CD14-positive monocyte (primary cell): ENCODE measurements around the gene PAPPA. TPM values are rescaled to one million over a fixed set of nuclear protein-coding genes. Genes with fewer than 3 reads are reported as not detected.

ENCODE experiments used
- DNase-seq, 3 donors: peaks; one replicate each; pipeline ENCODE4 v3.0.0-alpha.2; 2011 to 2022
- H2AFZ ChIP-seq: 2 replicates; pipeline ENCODE4 v1.6.0; 2012; ENCODE audit warnings: mild to moderate bottlenecking, low read depth, low read length, inconsistent platforms; ENCODE audit not compliant: insufficient read depth, poor library complexity, severe bottlenecking
- H3K27ac ChIP-seq, 2 donors: 1 replicate in 1 of 2; 2 replicates in 1 of 2; pipeline ENCODE4 v1.5.1; 2012 to 2013; ENCODE audit warnings: low read length in 2 of 2, control low read depth in 1 of 2, inconsistent platforms in 1 of 2, low read depth in 1 of 2, mild to moderate bottlenecking in 1 of 2
- H3K27me3 ChIP-seq, 2 donors: one replicate each; pipeline versions ENCODE4 v1.6.0 to v1.6.1; 2011 to 2013; ENCODE audit warnings: low read length in 2 of 2; ENCODE audit not compliant: control insufficient read depth in 2 of 2, insufficient read depth in 2 of 2
- H3K36me3 ChIP-seq, 2 donors: replicated peaks in 1 of 2; 1 replicate in 1 of 2; 2 replicates in 1 of 2; pipeline versions ENCODE4 v1.5.1 to v1.6.1; 2012 to 2013; ENCODE audit warnings: low read length in 2 of 2, control low read depth in 1 of 2, inconsistent platforms in 1 of 2, mild to moderate bottlenecking in 1 of 2; ENCODE audit not compliant: insufficient read depth in 2 of 2, control insufficient read depth in 1 of 2
- H3K4me1 ChIP-seq, 2 donors: 1 replicate in 1 of 2; 2 replicates in 1 of 2; pipeline versions ENCODE4 v1.5.1 to v1.6.1; 2012 to 2013; ENCODE audit warnings: low read length in 2 of 2, control low read depth in 1 of 2, inconsistent platforms in 1 of 2, mild to moderate bottlenecking in 1 of 2, moderate library complexity in 1 of 2; ENCODE audit not compliant: insufficient read depth in 2 of 2, control insufficient read depth in 1 of 2
- H3K4me2 ChIP-seq: replicated peaks from 2 replicates; pipeline ENCODE3; 2012; ENCODE audit warnings: low read length, moderate library complexity, mild to moderate bottlenecking; ENCODE audit not compliant: poor library complexity, severe bottlenecking; ENCODE audit errors: extremely low read depth
- H3K4me3 ChIP-seq, 3 experiments: fragments of 200-600 bp in 1 of 3; sonication (generic) in 1 of 3; replicated peaks in 1 of 3; 1 replicate in 2 of 3; 2 replicates in 1 of 3; pipeline ENCODE4 v1.5.1; 2011 to 2013; ENCODE audit warnings: low read length in 3 of 3, mild to moderate bottlenecking in 3 of 3, control low read depth in 2 of 3, low read depth in 2 of 3, inconsistent platforms in 1 of 3, moderate library complexity in 1 of 3
- H3K79me2 ChIP-seq: 2 replicates; pipeline ENCODE4 v1.6.0; 2012; ENCODE audit warnings: mild to moderate bottlenecking, control low read depth, inconsistent platforms, low read length, moderate library complexity; ENCODE audit not compliant: insufficient read depth
- H3K9ac ChIP-seq: 2 replicates; pipeline ENCODE4 v1.6.0; 2017; ENCODE audit warnings: low read length, mild to moderate bottlenecking; ENCODE audit not compliant: insufficient read depth, poor library complexity, severe bottlenecking
- H3K9me3 ChIP-seq, 2 donors: replicated peaks in 1 of 2; 1 replicate in 1 of 2; 2 replicates in 1 of 2; pipeline versions ENCODE4 v1.5.1 to v1.6.1; 2012 to 2013; ENCODE audit warnings: low read length in 2 of 2, control low read depth in 1 of 2; ENCODE audit not compliant: control insufficient read depth in 1 of 2, insufficient read depth in 1 of 2
- H4K20me1 ChIP-seq: 2 replicates; pipeline ENCODE4 v1.6.0; 2012; ENCODE audit warnings: mild to moderate bottlenecking, low read length, control low read depth, moderate library complexity; ENCODE audit not compliant: insufficient read depth
- H3K27ac Mint-ChIP-seq, 7 donors: one replicate each; pipeline ENCODE4 v1.8.0; 2020; ENCODE audit warnings: mild to moderate bottlenecking in 7 of 7, mixed read lengths in 7 of 7, moderate library complexity in 6 of 7, inconsistent platforms in 2 of 7
- H3K27me3 Mint-ChIP-seq, 3 donors: one replicate each; pipeline ENCODE4 v1.8.0; 2021 to 2022; ENCODE audit warnings: low read depth in 3 of 3, mild to moderate bottlenecking in 3 of 3, mixed read lengths in 3 of 3, moderate library complexity in 3 of 3, inconsistent platforms in 1 of 3
- H3K36me3 Mint-ChIP-seq, 2 donors: one replicate each; pipeline ENCODE4 v1.8.0; 2020; ENCODE audit warnings: mixed read lengths in 2 of 2, inconsistent platforms in 1 of 2, mild to moderate bottlenecking in 1 of 2
- H3K4me1 Mint-ChIP-seq: one replicate; pipeline ENCODE4 v1.8.0; 2020; ENCODE audit warnings: mild to moderate bottlenecking, mixed read lengths
- H3K4me3 Mint-ChIP-seq, 2 donors: one replicate each; pipeline ENCODE4 v1.8.0; 2020; ENCODE audit warnings: mild to moderate bottlenecking in 2 of 2, mixed read lengths in 2 of 2, moderate library complexity in 1 of 2
- H3K9me3 Mint-ChIP-seq, 7 donors: one replicate each; pipeline ENCODE4 v1.8.0; 2020 to 2022; ENCODE audit warnings: mixed read lengths in 7 of 7, mild to moderate bottlenecking in 6 of 7, moderate library complexity in 6 of 7, inconsistent platforms in 2 of 7
- CTCF ChIP-seq: fragments of 200-600 bp; IDR thresholded peaks from one replicate; pipeline ENCODE4 v1.8.0; 2022; ENCODE audit warnings: antibody characterized with exemption, mild to moderate bottlenecking
- WGBS: methylation state at CpG from one replicate; pipeline ENCODE4 v1.1.5; 2013; ENCODE audit warnings: missing lambda C conversion rate; ENCODE audit not compliant: insufficient coverage; 5-methylcytosine and 5-hydroxymethylcytosine counted together
- intact Hi-C, 2 donors: fragments of 100-400 bp; cut with micrococcal nuclease; formaldehyde crosslinking; loops; one replicate each; pipeline versions ENCODE4 v1.15.0 to v1.15.1; 2023
- polyA plus RNA-seq, 3 donors: library from polyadenylated mRNA; depleted of rRNA in 1 of 3; unstranded in 2 of 3; stranded (reverse) in 1 of 3; fragments of 300-500 nt in 2 of 3; fragments of >200 nt in 1 of 3; fragmentation: Illumina TruSeq in 2 of 3; gene quantifications; 1 replicate in 2 of 3; 2 replicates in 1 of 3; pipeline ENCODE4 v1.2.3, GENCODE V29; 2012 to 2021

Gene PAPPA
- polyA plus RNA-seq, 3 donors = not detected

- no peaks in the 10 kb centered on the region for H3K27me3 ChIP-seq
- H3K4me3 Mint-ChIP-seq = no peak overlapping the region
- H3K4me1 ChIP-seq = no peaks in the 10 kb centered on the region
- H3K36me3 Mint-ChIP-seq = no peaks in the 10 kb centered on the region
- no peak overlapping the region for H3K9ac ChIP-seq
- no peak for DNase-seq
- H3K36me3 ChIP-seq = no peaks in the 10 kb centered on the region
- TF ChIP-seq CTCF = no peak
- no peaks in the 10 kb centered on the region for H3K4me1 Mint-ChIP-seq
- no peak overlapping the region for H3K27ac ChIP-seq
- H3K9me3 ChIP-seq = no peaks in the 10 kb centered on the region
- intact Hi-C loops = no loop called here
- no peak overlapping the region for H3K27ac Mint-ChIP-seq
- peaks cover 2 to 3% (median 2%) of the 10 kb centered on the region in 3 donors for H3K27me3 Mint-ChIP-seq
- no peaks in the 10 kb centered on the region for H3K79me2 ChIP-seq
- no peak overlapping the region for H3K4me2 ChIP-seq
- H4K20me1 ChIP-seq = no peaks in the 10 kb centered on the region
- H2AFZ ChIP-seq = no peak overlapping the region
- no peak overlapping the region for H3K4me3 ChIP-seq
- peaks cover 0 to 4% (median 2%) of the 10 kb centered on the region in 7 donors for H3K9me3 Mint-ChIP-seq
Observed at GRCh38 chr9:116325924-116326323, 172.3 kb downstream of the PAPPA start.

- no peak overlapping the region for H3K4me3 ChIP-seq
- 86% methylated on average over 2 of the region's 4 CpGs for WGBS
- H3K36me3 ChIP-seq = no peaks in the 10 kb centered on the region
- no peak overlapping the region for H3K27ac Mint-ChIP-seq
- TF ChIP-seq CTCF = no peak
- H3K36me3 Mint-ChIP-seq = no peaks in the 10 kb centered on the region
- H3K4me1 Mint-ChIP-seq = no peaks in the 10 kb centered on the region
- H3K27ac ChIP-seq = no peak overlapping the region
- DNase-seq = no peak
- H4K20me1 ChIP-seq = no peaks in the 10 kb centered on the region
- H3K4me2 ChIP-seq = no peak overlapping the region
- H3K9me3 Mint-ChIP-seq = peaks cover 0 to 5% (median 2%) of the 10 kb centered on the region in 7 donors
- H3K9me3 ChIP-seq = no peaks in the 10 kb centered on the region
- no peak overlapping the region for H3K4me3 Mint-ChIP-seq
- H3K4me1 ChIP-seq = no peaks in the 10 kb centered on the region
- H2AFZ ChIP-seq = no peak overlapping the region
- H3K27me3 Mint-ChIP-seq = peaks cover 2% of the 10 kb centered on the region in 3 donors
- intact Hi-C loops = no loop called here
- no peak overlapping the region for H3K9ac ChIP-seq
- H3K27me3 ChIP-seq = no peaks in the 10 kb centered on the region
- H3K79me2 ChIP-seq = no peaks in the 10 kb centered on the region
Observed at GRCh38 chr9:116327701-116328405, 174.3 kb downstream of the PAPPA start.
